NCI-H2029 (cell line): ENCODE data around the gene CTNNA3.

ENCODE experiments used
- DNase-seq: peaks from one replicate; lab custom pipeline; 2025; lab: John Stamatoyannopoulos, UW

Gene CTNNA3

GRCh38 chr10:66095610-66096009 is 1600.4 kb downstream of the CTNNA3 start:
- DNase-seq, result no peak

- no peak for DNase-seq
Measured at GRCh38 chr10:66085906-66086305, 1610.1 kb downstream of the CTNNA3 start.

- DNase-seq, result no peak
Measured at GRCh38 chr10:66071907-66072306, 1624.1 kb downstream of the CTNNA3 start.

GRCh38 chr10:66058594-66058993 is 1637.4 kb downstream of the CTNNA3 start:
- DNase-seq, result no peak

GRCh38 chr10:66049335-66049734 is 1646.7 kb downstream of the CTNNA3 start:
- no peak for DNase-seq

- no peak for DNase-seq
Measured at GRCh38 chr10:66045859-66046258, 1650.1 kb downstream of the CTNNA3 start.

GRCh38 chr10:66041771-66042170 is 1654.2 kb downstream of the CTNNA3 start:
- no peak for DNase-seq

- DNase-seq, result no peak
Measured at GRCh38 chr10:66038623-66039022, 1657.4 kb downstream of the CTNNA3 start.

- no peak for DNase-seq
Measured at GRCh38 chr10:66026321-66026720, 1669.7 kb downstream of the CTNNA3 start.

GRCh38 chr10:66025186-66025585 is 1670.8 kb downstream of the CTNNA3 start:
- DNase-seq, result no peak

GRCh38 chr10:66021423-66021822 is 1674.6 kb downstream of the CTNNA3 start:
- no peak for DNase-seq

GRCh38 chr10:66008221-66008620 is 1687.8 kb downstream of the CTNNA3 start:
- no peak for DNase-seq

- DNase-seq, result no peak
Measured at GRCh38 chr10:66006411-66006810, 1689.6 kb downstream of the CTNNA3 start.

GRCh38 chr10:65993451-65993850 is 1702.5 kb downstream of the CTNNA3 start:
- DNase-seq, result no peak

- no peak for DNase-seq
Measured at GRCh38 chr10:65968871-65969270, 1727.1 kb downstream of the CTNNA3 start.

GRCh38 chr10:65968437-65968836 is 1727.6 kb downstream of the CTNNA3 start:
- no peak for DNase-seq

- no peak for DNase-seq
Measured at GRCh38 chr10:65964205-65964604, 1731.8 kb downstream of the CTNNA3 start.

- DNase-seq, result no peak
Measured at GRCh38 chr10:65952086-65952485, 1743.9 kb downstream of the CTNNA3 start.

GRCh38 chr10:65950075-65950474 is 1745.9 kb downstream of the CTNNA3 start:
- no peak for DNase-seq

GRCh38 chr10:65949526-65949925 is 1746.5 kb downstream of the CTNNA3 start:
- no peak for DNase-seq

- no peak for DNase-seq
Measured at GRCh38 chr10:65945061-65945460, 1750.9 kb downstream of the CTNNA3 start.

- no peak for DNase-seq
Measured at GRCh38 chr10:65943451-65943850, 1752.5 kb downstream of the CTNNA3 start.

- DNase-seq, result no peak
Measured at GRCh38 chr10:65940816-65941662, 1755.0 kb downstream of the CTNNA3 start.

- no peak for DNase-seq
Measured at GRCh38 chr10:65940105-65940504, 1755.9 kb downstream of the CTNNA3 start.
